Ishikawa (cell line): ENCODE data around the gene NME3.

Experiments
- CEBPB ChIP-seq: IDR thresholded peaks from 2 replicates; pipeline ENCODE4 v1.6.1; 2012
- CREB1 ChIP-seq: IDR thresholded peaks from 2 replicates; pipeline ENCODE4 v1.6.1; 2012; ENCODE audit warnings: low read depth
- EGR1 ChIP-seq: IDR thresholded peaks from 2 replicates; pipeline ENCODE4 v1.6.1; 2012
- EP300 ChIP-seq: IDR thresholded peaks from 2 replicates; pipeline ENCODE4 v1.6.1; 2012; ENCODE audit warnings: borderline replicate concordance
- FOXM1 ChIP-seq: IDR thresholded peaks from 2 replicates; pipeline ENCODE4 v1.6.1; 2012; ENCODE audit warnings: low read depth, borderline replicate concordance
- MAX ChIP-seq: IDR thresholded peaks from 2 replicates; pipeline ENCODE4 v1.6.1; 2012
- NFIC ChIP-seq: IDR thresholded peaks from 2 replicates; pipeline ENCODE4 v1.6.1; 2012
- RAD21 ChIP-seq: IDR thresholded peaks from 2 replicates; pipeline ENCODE4 v1.6.1; 2012; ENCODE audit warnings: low read depth
- REST ChIP-seq: IDR thresholded peaks from 2 replicates; pipeline ENCODE4 v1.6.1; 2012; ENCODE audit warnings: low read depth, mild to moderate bottlenecking
- TAF1 ChIP-seq: IDR thresholded peaks from 2 replicates; pipeline ENCODE4 v1.6.1; 2012; ENCODE audit warnings: low read depth, mild to moderate bottlenecking
- TCF12 ChIP-seq: IDR thresholded peaks from 2 replicates; pipeline ENCODE4 v1.6.1; 2012; ENCODE audit warnings: low read depth
- TEAD4 ChIP-seq: IDR thresholded peaks from 2 replicates; pipeline ENCODE4 v1.6.1; 2012
- USF1 ChIP-seq: IDR thresholded peaks from 2 replicates; pipeline ENCODE4 v1.6.1; 2012
- YY1 ChIP-seq: IDR thresholded peaks from 2 replicates; pipeline ENCODE4 v1.6.1; 2012; ENCODE audit warnings: low read depth
- ZBTB7A ChIP-seq: IDR thresholded peaks from 2 replicates; pipeline ENCODE4 v1.6.1; 2012; ENCODE audit warnings: low read depth

The NME3 gene

GRCh38 chr16:1752853-1753252, 18.5 kb downstream of the NME3 start:
- TF ChIP-seq EGR1 (no peak), CREB1 (no peak), FOXM1 (no peak), YY1 (no peak), REST (no peak), USF1 (no peak), RAD21 (no peak), CEBPB (no peak), EP300 (no peak), ZBTB7A (no peak), MAX (no peak), NFIC (no peak), TEAD4 (no peak), TCF12 (no peak), TAF1 (no peak)

- TF ChIP-seq TEAD4: no peak
- no peak for TF ChIP-seq EP300
- TF ChIP-seq ZBTB7A: no peak
- no peak for TF ChIP-seq YY1
- TF ChIP-seq FOXM1: no peak
- no peak for TF ChIP-seq CREB1
- TF ChIP-seq TAF1: no peak
- TF ChIP-seq NFIC: no peak
- TF ChIP-seq MAX: no peak
- TF ChIP-seq RAD21: no peak
- TF ChIP-seq CEBPB: no peak
- TF ChIP-seq USF1: no peak
- TF ChIP-seq TCF12: no peak
- TF ChIP-seq EGR1: no peak
These were observed 19.4 kb downstream of the NME3 start for GRCh38 chr16:1751946-1752345.

- TF ChIP-seq NFIC: no peak
- no peak for TF ChIP-seq REST
- no peak for TF ChIP-seq MAX
- TF ChIP-seq TEAD4: no peak
- no peak for TF ChIP-seq TCF12
- TF ChIP-seq RAD21: no peak
- TF ChIP-seq TAF1: no peak
- TF ChIP-seq EGR1: no peak
- no peak for TF ChIP-seq CREB1
These were observed 21.9 kb downstream of the NME3 start for GRCh38 chr16:1749152-1750117.

GRCh38 chr16:1747934-1748333, 23.4 kb downstream of the NME3 start:
- no peak for TF ChIP-seq RAD21
- no peak for TF ChIP-seq ZBTB7A
- no peak for TF ChIP-seq TAF1
- TF ChIP-seq USF1: no peak
- no peak for TF ChIP-seq YY1
- no peak for TF ChIP-seq TEAD4
- TF ChIP-seq TCF12: no peak
- TF ChIP-seq CREB1: no peak
- TF ChIP-seq FOXM1: no peak
- no peak for TF ChIP-seq EGR1
- TF ChIP-seq MAX: no peak
- no peak for TF ChIP-seq EP300
- TF ChIP-seq CEBPB: no peak
